ENCODE data around the gene SEMA3E. TPM values are rescaled to one million over a fixed set of nuclear protein-coding genes. Genes with fewer than 3 reads are reported as not detected.
"Not testable (repeated sequence)": the region's sequence is repeated elsewhere in the genome, so short reads cannot be mapped to it uniquely, and the experiment has no call there.

SEMA3E gene
- total RNA-seq, 4 donors from 2014 or later = 1.0 to 2.2 (median 2.0) TPM

DNA sequence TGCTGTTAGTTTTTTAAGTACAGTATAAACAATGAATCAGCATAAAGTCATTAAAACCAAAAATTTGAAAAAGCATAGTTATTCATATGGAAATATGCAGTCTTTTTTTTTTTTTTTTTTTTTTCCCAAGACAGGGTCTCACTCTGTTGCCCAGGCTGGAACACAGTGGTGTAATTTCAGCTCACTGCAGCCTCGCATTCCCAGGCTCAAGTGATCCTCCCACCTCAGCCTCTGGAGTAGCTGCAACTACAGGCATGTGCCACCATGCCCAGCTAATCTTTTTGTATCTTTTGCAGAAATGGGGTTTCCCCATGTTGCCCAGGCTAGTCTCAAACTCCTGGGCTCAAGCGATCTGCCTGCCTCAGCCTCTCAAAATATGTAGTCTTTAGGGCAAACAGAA lies 182.0 kb downstream of the SEMA3E start:
- Histone ChIP-seq H3K27me3 (no peaks in the 10 kb centered on the region), H3K4me3 (no peak overlapping the region), H3K4me1 (peaks cover 8% of the 10 kb centered on the region), H3K27ac (no peak overlapping the region), H3K36me3 (no peaks in the 10 kb centered on the region), H3K9me3 (no peaks in the 10 kb centered on the region)
- 49% methylated on average over 2 of the region's 2 CpGs for WGBS
- no peak for DNase-seq (ENCODE audit: low spot score in 2 of 2)
- TF ChIP-seq EP300 (IDR thresholded peaks at IDR 0.05) (no peak), POLR2A (IDR thresholded peaks at IDR 0.05) (no peak)
- TF ChIP-seq, protein P1, sequence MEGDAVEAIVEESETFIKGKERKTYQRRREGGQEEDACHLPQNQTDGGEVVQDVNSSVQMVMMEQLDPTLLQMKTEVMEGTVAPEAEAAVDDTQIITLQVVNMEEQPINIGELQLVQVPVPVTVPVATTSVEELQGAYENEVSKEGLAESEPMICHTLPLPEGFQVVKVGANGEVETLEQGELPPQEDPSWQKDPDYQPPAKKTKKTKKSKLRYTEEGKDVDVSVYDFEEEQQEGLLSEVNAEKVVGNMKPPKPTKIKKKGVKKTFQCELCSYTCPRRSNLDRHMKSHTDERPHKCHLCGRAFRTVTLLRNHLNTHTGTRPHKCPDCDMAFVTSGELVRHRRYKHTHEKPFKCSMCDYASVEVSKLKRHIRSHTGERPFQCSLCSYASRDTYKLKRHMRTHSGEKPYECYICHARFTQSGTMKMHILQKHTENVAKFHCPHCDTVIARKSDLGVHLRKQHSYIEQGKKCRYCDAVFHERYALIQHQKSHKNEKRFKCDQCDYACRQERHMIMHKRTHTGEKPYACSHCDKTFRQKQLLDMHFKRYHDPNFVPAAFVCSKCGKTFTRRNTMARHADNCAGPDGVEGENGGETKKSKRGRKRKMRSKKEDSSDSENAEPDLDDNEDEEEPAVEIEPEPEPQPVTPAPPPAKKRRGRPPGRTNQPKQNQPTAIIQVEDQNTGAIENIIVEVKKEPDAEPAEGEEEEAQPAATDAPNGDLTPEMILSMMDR (IDR thresholded peaks at IDR 0.05) = no peak

DNA sequence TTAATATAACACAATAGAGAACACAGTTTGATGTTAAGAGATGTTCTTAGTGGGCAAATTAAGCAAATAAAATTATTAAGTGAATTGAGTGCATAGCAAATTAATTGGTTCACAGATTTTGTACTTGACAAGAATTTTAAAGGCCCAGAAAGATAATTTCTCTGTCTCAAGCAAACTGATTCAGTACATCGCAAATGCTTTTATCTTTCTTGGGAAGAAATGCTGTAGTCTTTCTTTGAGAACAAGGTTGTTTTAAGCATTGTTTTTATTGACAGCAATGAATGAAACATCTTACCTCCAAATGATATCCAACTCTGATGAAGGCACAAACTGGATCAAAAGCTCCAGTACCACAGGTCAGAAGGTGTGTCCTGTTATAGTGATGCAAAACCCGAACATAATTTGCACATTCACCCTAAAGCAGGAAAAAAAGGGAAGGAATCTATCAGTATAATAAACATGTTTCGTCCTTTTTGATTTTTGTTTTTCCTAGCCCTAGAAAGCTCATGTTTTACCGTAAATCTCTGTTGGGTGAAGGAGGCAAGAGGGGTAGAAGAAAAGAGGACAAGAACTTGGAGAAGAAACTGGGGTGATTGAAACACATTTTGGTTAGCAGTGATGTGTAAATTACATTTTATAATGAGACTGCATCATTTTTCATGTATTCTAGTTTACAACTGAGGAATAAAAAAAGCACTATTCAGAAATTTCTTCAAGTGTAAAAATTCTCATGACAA lies 182.6 kb downstream of the SEMA3E start:
- no peak overlapping the region for H3K4me3 ChIP-seq
- TF ChIP-seq, protein P1 (IDR thresholded peaks at IDR 0.05) = no peak
- TF ChIP-seq POLR2A (IDR thresholded peaks at IDR 0.05) (no peak), EP300 (IDR thresholded peaks at IDR 0.05) (no peak), POLR2AphosphoS5 (IDR thresholded peaks at IDR 0.05) (no peak)
- DNase-seq (ENCODE audit: low spot score in 2 of 2) = no peak
- no peaks in the 10 kb centered on the region for H3K9me3 ChIP-seq
- H3K36me3 ChIP-seq = no peaks in the 10 kb centered on the region
- H3K27ac ChIP-seq = no peak overlapping the region
- H3K27me3 ChIP-seq = no peaks in the 10 kb centered on the region
- H3K4me1 ChIP-seq = peaks cover 8% of the 10 kb centered on the region
- 88% methylated on average over 4 of the region's 4 CpGs for WGBS

DNA sequence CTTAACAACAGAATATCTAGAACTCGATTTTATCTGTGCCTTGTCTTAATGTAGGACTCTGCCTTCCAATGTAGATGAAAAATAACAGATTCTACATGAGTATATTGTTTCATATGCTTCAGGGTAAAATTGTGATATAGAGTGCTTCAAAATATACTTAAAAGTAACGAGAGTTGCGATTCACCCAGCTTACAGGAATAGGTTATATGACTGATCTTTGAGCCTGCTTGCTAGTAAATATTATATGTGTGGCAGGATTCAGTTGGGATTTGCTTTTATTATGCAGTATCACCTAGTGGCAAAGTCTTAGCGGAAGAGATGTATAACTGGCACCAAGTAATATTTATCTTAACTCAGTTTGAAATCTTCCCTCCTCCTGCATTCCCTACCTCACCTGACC lies 183.3 kb downstream of the SEMA3E start:
- Histone ChIP-seq H3K4me1 (peaks cover 8% of the 10 kb centered on the region), H3K27ac (no peak overlapping the region), H3K27me3 (no peaks in the 10 kb centered on the region), H3K4me3 (no peak overlapping the region), H3K36me3 (no peaks in the 10 kb centered on the region), H3K9me3 (no peaks in the 10 kb centered on the region)
- whole genome bisulfite sequencing = 89% methylated on average over 4 of the region's 4 CpGs
- TF ChIP-seq POLR2A (IDR thresholded peaks at IDR 0.05) (no peak), EP300 (IDR thresholded peaks at IDR 0.05) (no peak), POLR2AphosphoS5 (IDR thresholded peaks at IDR 0.05) (no peak)
- TF ChIP-seq, protein P1 (IDR thresholded peaks at IDR 0.05) = no peak
- DNase-seq (ENCODE audit: low spot score in 2 of 2) = no peak

DNA sequence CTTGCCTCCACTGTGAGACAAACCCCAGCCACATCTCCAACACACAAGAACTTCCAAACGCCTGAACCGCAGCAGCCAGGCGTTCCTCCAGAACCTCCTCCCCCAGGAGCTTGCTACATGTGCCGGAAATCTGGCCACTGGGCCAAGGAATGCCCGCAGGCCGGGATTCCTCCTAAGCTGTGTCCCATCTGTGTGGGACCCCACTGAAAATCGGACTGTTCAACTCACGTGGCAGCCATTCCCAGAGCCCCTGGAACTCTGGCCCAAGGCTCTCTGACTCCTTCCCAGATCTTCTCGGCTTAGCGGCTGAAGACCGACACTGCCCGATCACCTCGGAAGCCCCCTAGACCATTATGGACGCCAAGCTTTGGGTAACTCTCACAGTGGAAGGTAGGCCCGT lies 187.1 kb downstream of the SEMA3E start:
- not testable (repeated sequence) for H3K27ac ChIP-seq; H3K36me3 ChIP-seq; DNase-seq (ENCODE audit: low spot score in 2 of 2); H3K27me3 ChIP-seq; H3K4me1 ChIP-seq; H3K9me3 ChIP-seq; H3K4me3 ChIP-seq
- WGBS = 85% methylated on average over 14 of the region's 15 CpGs

DNA sequence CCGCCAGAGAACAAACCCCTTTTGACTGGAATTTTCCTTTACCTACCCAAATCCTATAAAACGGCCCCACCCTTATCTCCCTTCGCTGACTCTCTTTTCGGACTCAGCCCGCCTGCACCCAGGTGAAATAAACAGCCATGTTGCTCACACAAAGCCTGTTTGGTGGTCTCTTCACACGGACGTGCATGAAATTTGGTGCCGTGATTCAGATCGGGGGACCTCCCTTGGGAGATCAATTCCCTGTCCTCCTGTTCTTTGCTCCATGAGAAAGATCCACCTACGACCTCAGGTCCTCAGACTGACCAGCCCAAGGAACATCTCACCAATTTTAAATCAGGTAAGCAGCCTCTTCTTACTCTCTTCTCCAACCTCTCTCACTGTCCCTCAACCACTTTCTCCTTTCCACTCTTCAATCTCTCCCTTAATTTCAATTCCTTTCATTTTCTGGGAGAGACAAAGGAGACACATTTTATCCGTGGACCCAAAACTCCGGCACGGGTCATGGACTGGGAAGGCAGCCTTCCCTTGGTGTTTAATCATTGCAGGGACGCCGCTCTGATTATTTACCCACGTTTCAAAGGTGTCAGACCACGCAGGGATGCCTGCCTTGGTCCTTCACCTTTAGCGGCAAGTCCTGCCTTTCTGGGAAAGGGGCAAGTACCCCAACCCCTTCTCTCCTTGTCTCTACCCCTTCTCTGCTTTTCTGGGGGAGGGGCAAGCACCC lies 188.8 kb downstream of the SEMA3E start:
- not testable (repeated sequence) for H3K27ac ChIP-seq; H3K36me3 ChIP-seq; H3K27me3 ChIP-seq; H3K4me1 ChIP-seq; DNase-seq (ENCODE audit: low spot score in 2 of 2); H3K9me3 ChIP-seq; H3K4me3 ChIP-seq
- 77% methylated on average over 18 of the region's 18 CpGs for WGBS

DNA sequence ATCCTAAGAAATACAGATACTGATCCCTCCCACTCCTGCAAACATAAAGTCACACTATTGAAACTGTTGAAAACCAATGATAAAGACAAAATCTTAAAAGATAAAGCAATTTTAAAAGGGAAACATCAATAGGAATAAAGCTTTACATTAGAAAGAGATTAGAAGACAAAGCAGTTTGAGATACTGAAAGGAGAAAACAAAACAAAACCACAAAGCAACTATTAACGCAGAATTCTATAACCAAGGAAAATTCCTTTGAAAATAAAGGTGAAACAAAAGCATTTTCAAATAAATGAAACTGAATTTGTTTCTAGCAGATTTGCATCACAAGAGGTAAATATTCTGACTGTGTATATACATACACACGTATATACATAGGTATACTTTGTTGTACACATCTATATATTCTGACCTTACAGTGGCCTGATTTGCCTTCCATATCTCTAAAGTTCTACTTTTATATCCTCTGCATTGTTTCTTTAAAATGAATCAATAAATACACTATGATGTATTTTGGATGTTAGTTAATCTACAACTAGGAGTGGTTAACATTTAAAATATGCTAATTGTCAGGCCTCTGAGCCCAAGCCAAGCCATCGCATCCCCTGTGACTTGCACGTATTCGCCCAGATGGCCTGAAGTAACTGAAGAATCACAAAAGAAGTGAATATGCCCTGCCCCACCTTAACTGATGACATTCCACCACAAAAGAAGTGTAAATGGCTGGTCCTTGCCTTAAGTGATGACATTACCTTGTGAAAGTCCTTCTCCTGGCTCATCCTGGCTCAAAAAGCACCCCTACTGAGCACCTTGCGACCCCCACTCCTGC lies 189.6 kb downstream of the SEMA3E start:
- not testable (repeated sequence) for H3K36me3 ChIP-seq; H3K4me3 ChIP-seq; H3K4me1 ChIP-seq; DNase-seq (ENCODE audit: low spot score in 2 of 2); H3K27me3 ChIP-seq; H3K27ac ChIP-seq; H3K9me3 ChIP-seq
- WGBS = 77% methylated on average over 6 of the region's 6 CpGs

Measured in suprapubic skin (tissue), 4 donors.